GM12874 (cell line): Measurements from ENCODE around the gene ATP6V1G3.

Experiments
- CTCF ChIP-seq: IDR thresholded peaks from 2 replicates; pipeline ENCODE4 v1.5.1; 2011; ENCODE audit warnings: low read depth, mild to moderate bottlenecking, control low read depth, low read length, moderate library complexity; ENCODE audit not compliant: insufficient read depth

ATP6V1G3 gene

GRCh38 chr1:198486903-198487302 is 53.6 kb downstream of the ATP6V1G3 start:
- TF ChIP-seq CTCF = no peak

GRCh38 chr1:198483645-198484044 is 56.8 kb downstream of the ATP6V1G3 start:
- no peak for TF ChIP-seq CTCF

- TF ChIP-seq CTCF = no peak
Observed at GRCh38 chr1:198483006-198483405, 57.5 kb downstream of the ATP6V1G3 start.

GRCh38 chr1:198481661-198482060 is 58.8 kb downstream of the ATP6V1G3 start:
- TF ChIP-seq CTCF = no peak

- TF ChIP-seq CTCF = no peak
Observed at GRCh38 chr1:198480876-198481275, 59.6 kb downstream of the ATP6V1G3 start.
